Endothelial cell of umbilical vein (primary cell): ENCODE results near the gene GALNT2. TPM values are rescaled to one million over a fixed set of nuclear protein-coding genes. Genes with fewer than 3 reads are reported as not detected.

Experiments used
- BruUV-seq: library from RNA; stranded (reverse); fragments of 400-500 nt; replicated peaks from 2 replicates; lab custom pipeline; 2021; lab: Mats Ljungman, UMichigan
- CTCF ChIA-PET: fragments of 300-600, 350-600 bp; sonication (Branson Sonifier 250); formaldehyde crosslinking; loops from one replicate; lab custom pipeline; 2021; ENCODE audit warnings: antibody characterized with exemption, inconsistent platforms; lab: Charles Lee
- POLR2A ChIA-PET: fragments of 300-600, 350-600 bp; sonication (Branson Sonifier 250); formaldehyde crosslinking; loops from one replicate; lab custom pipeline; 2021; ENCODE audit warnings: antibody characterized with exemption, inconsistent platforms; lab: Charles Lee
- DNase-seq: peaks from one replicate; pipeline ENCODE4 v3.0.0-alpha.2; 2011; ENCODE audit warnings: low read depth, low spot score
- FAIRE-seq: peaks from 2 replicates; lab custom pipeline; 2011; peaks lifted over from hg19 to GRCh38; lab: Jason Lieb, UNC
- H2AFZ ChIP-seq: 2 replicates; pipeline ENCODE4 v1.6.0; 2012; ENCODE audit warnings: low read depth, low read length, control low read depth, inconsistent platforms
- H3K27ac ChIP-seq: 2 replicates; pipeline ENCODE4 v1.5.1; 2011; ENCODE audit warnings: low read depth, mild to moderate bottlenecking, control low read depth, low read length, moderate library complexity; ENCODE audit not compliant: insufficient read depth
- H3K27me3 ChIP-seq, 2 experiments: 2 replicates each; pipeline versions ENCODE4 v1.6.0 to v1.6.1; 2011; ENCODE audit warnings: low read length in 2 of 2, mixed read lengths in 1 of 2; ENCODE audit not compliant: control insufficient read depth in 2 of 2, insufficient read depth in 2 of 2
- H3K36me3 ChIP-seq, 2 experiments: 2 replicates in 1 of 2; 3 replicates in 1 of 2; pipeline ENCODE4 v1.5.1; 2011; ENCODE audit warnings: low read length in 2 of 2, mild to moderate bottlenecking in 1 of 2, moderate library complexity in 1 of 2; ENCODE audit not compliant: control insufficient read depth in 2 of 2, insufficient read depth in 2 of 2; ENCODE audit errors: extremely low read depth in 1 of 2
- H3K4me1 ChIP-seq: 3 replicates; pipeline ENCODE4 v1.5.1; 2011; ENCODE audit warnings: mild to moderate bottlenecking, low read length; ENCODE audit not compliant: control insufficient read depth, insufficient read depth; ENCODE audit errors: extremely low read depth
- H3K4me2 ChIP-seq: 2 replicates; pipeline ENCODE4 v1.6.1; 2011; ENCODE audit warnings: low read length, control low read depth, mixed read lengths; ENCODE audit not compliant: insufficient read depth
- H3K4me3 ChIP-seq, 3 experiments: fragments of 200-600 bp in 1 of 3; sonication (generic), shearing (Covaris generic) in 1 of 3; replicated peaks in 1 of 3; 2 replicates each; pipeline ENCODE4 v1.5.1; 2011 to 2016; ENCODE audit warnings: control low read depth in 3 of 3, low read length in 3 of 3, mild to moderate bottlenecking in 2 of 3, inconsistent platforms in 1 of 3, low read depth in 1 of 3, moderate library complexity in 1 of 3; ENCODE audit not compliant: insufficient read depth in 1 of 3
- H3K79me2 ChIP-seq: 2 replicates; pipeline ENCODE4 v1.6.0; 2012; ENCODE audit warnings: low read length, inconsistent platforms; ENCODE audit not compliant: control insufficient read depth, insufficient read depth
- H3K9ac ChIP-seq: replicated peaks from 2 replicates; pipeline ENCODE3; 2011; ENCODE audit warnings: low read length, control low read depth; ENCODE audit not compliant: insufficient read depth; ENCODE audit errors: extremely low read depth
- H3K9me1 ChIP-seq: replicated peaks from 3 replicates; pipeline ENCODE4 v1.6.0; 2011; ENCODE audit warnings: mild to moderate bottlenecking, low read length; ENCODE audit not compliant: control insufficient read depth, insufficient read depth; ENCODE audit errors: extremely low read depth
- H3K9me3 ChIP-seq: replicated peaks from 2 replicates; pipeline ENCODE4 v1.5.1; 2012; ENCODE audit warnings: low read length, inconsistent platforms; ENCODE audit not compliant: control insufficient read depth, insufficient read depth
- H4K20me1 ChIP-seq: replicated peaks from 2 replicates; pipeline ENCODE3; 2011; ENCODE audit warnings: mild to moderate bottlenecking, low read length; ENCODE audit not compliant: control insufficient read depth, insufficient read depth; ENCODE audit errors: extremely low read depth
- CTCF ChIP-seq, 2 donors: IDR thresholded peaks; 1 replicate in 1 of 2; 2 replicates in 1 of 2; pipeline ENCODE4 v1.5.1; 2011; ENCODE audit warnings: low read length in 2 of 2, mild to moderate bottlenecking in 2 of 2, moderate library complexity in 2 of 2, control low read depth in 1 of 2, inconsistent platforms in 1 of 2, low read depth in 1 of 2; ENCODE audit not compliant: insufficient read depth in 1 of 2; ENCODE audit errors: extremely low read depth in 1 of 2
- EZH2 ChIP-seq: IDR thresholded peaks from 2 replicates; pipeline ENCODE4 v1.6.1; 2012; ENCODE audit warnings: borderline replicate concordance, low read depth, mild to moderate bottlenecking, moderate library complexity, low read length, inconsistent platforms; ENCODE audit not compliant: severe bottlenecking
- FOS ChIP-seq: IDR thresholded peaks from 2 replicates; pipeline ENCODE4 v1.6.1; 2011; ENCODE audit warnings: mild to moderate bottlenecking, low read length, moderate library complexity, borderline replicate concordance; ENCODE audit not compliant: insufficient read depth
- GATA2 ChIP-seq: IDR thresholded peaks from 2 replicates; pipeline ENCODE4 v1.7.0; 2011; ENCODE audit warnings: low read depth, mild to moderate bottlenecking, moderate library complexity, mixed read lengths, low read length; ENCODE audit not compliant: insufficient read length, insufficient read depth
- JUN ChIP-seq: IDR thresholded peaks from 2 replicates; pipeline ENCODE4 v1.6.1; 2011; ENCODE audit warnings: borderline replicate concordance, low read depth; ENCODE audit not compliant: insufficient read length, insufficient read depth
- MAX ChIP-seq: IDR thresholded peaks from 2 replicates; pipeline ENCODE4 v1.6.1; 2011; ENCODE audit not compliant: insufficient read depth, insufficient read length
- MYC ChIP-seq: IDR thresholded peaks from one replicate; pipeline ENCODE4 v1.6.1; 2011; ENCODE audit warnings: mild to moderate bottlenecking, low read depth, low read length
- POLR2A ChIP-seq: IDR thresholded peaks from 2 replicates; pipeline ENCODE4 v1.6.1; 2012; ENCODE audit warnings: low read depth, mild to moderate bottlenecking, control low read depth, low read length
- POLR2AphosphoS5 ChIP-seq: IDR thresholded peaks from 2 replicates; pipeline ENCODE4 v1.6.1; 2012; ENCODE audit warnings: low read depth, mild to moderate bottlenecking, control low read depth, low read length, moderate library complexity; ENCODE audit not compliant: insufficient read depth
- dilution Hi-C: fragments of 300-500 bp; cut with MboI; formaldehyde crosslinking; loops from one replicate; pipeline ENCODE4 v1.15.0; 2019; ENCODE audit warnings: low sequenced_read_pairs; ENCODE audit not compliant: extremely low pct_ligation_motif_present
- intact Hi-C: fragments of 100-400 bp; cut with micrococcal nuclease; formaldehyde crosslinking; loops from one replicate; pipeline ENCODE4 v1.10.0; 2022
- polyA plus RNA-seq, 4 experiments: library from polyadenylated mRNA; depleted of rRNA in 3 of 4; stranded (reverse) in 3 of 4; unstranded in 1 of 4; fragments of >200 nt; gene quantifications; 2 replicates each; pipeline versions ENCODE4 v1.2.1 to v1.2.3, GENCODE V29; 2011 to 2012; ENCODE audit warnings: missing spikeins in 1 of 4
- total RNA-seq: library from RNA; stranded (reverse); gene quantifications from 2 replicates; pipeline ENCODE4 v1.2.3, GENCODE V29; 2021

The GALNT2 gene
- total and polyA plus RNA-seq, 2 donors (not counting 3 experiments of a cell fraction or from before 2014, with no cell fraction given): 56.3 to 77.5 TPM

DNA sequence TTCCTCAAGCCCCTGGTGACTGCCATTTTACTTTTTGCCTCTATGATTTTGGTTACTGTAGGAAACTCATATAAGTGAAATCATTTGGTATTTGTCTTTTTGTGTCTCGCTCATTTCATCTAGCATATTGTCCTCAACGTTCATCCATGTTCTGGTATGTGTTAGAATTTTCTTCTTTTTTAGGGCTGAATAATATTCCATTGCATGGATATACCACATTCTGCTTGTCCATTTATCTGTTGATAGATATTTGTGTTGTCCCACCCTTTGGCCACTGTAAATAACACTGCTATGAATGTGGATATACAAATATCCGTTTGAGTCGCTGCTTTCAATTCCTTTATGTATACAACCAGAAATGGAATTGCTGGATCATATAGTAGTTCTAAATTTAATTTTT is 4.5 kb upstream of the GALNT2 start:
- H3K9me1 ChIP-seq: no peaks in the 10 kb centered on the region
- no peak for FAIRE-seq
- dilution Hi-C loops: no loop called here
- BruUV-seq: no TSS peak
- no peak overlapping the region for H2AFZ ChIP-seq
- intact Hi-C loops: no loop called here
- H3K27ac ChIP-seq: no peak overlapping the region
- CTCF ChIA-PET: no interaction called here
- no peak for DNase-seq
- H3K4me1 ChIP-seq: no peaks in the 10 kb centered on the region
- no peaks in the 10 kb centered on the region for H4K20me1 ChIP-seq
- peaks cover 1% of the 10 kb centered on the region for H3K79me2 ChIP-seq
- TF ChIP-seq FOS (no peak), MAX (no peak), CTCF (IDR thresholded peaks at IDR 0.05; ENCODE audit: extremely low read depth in 1 of 2, insufficient read depth in 1 of 2, low read depth in 1 of 2, low read length in 2 of 2) (no peak), POLR2AphosphoS5 (no peak), MYC (no peak), POLR2A (no peak), JUN (no peak), GATA2 (no peak), EZH2 (no peak)
- H3K27me3 ChIP-seq: peaks cover 8 to 9% of the 10 kb centered on the region in 2 experiments
- no peak overlapping the region for H3K4me3 ChIP-seq
- no peak overlapping the region for H3K9ac ChIP-seq
- H3K4me2 ChIP-seq: no peak overlapping the region
- POLR2A ChIA-PET: no interaction called here
- no peaks in the 10 kb centered on the region for H3K36me3 ChIP-seq
- no peaks in the 10 kb centered on the region for H3K9me3 ChIP-seq
